Natural killer cell treated with Interleukin-12 subunit alpha and Interleukin-12 subunit beta and Interleukin-15 and Interleukin-18, amount 100 ng/mL, for 72 hours (primary cell): ENCODE results near the gene ZNF536. TPM values are rescaled to one million over a fixed set of nuclear protein-coding genes. Genes with fewer than 3 reads are reported as not detected.

ENCODE experiments used
- ATAC-seq, 2 donors: fragments of 150-1000 bp; cut with Tn5 transposase in 1 of 2; sonication (Bioruptor Pico), chemical (Tn5 transposase) in 1 of 2; 2 replicates each; pipeline ENCODE4 v1.10.0; 2021
- DNase-seq: peaks from one replicate; pipeline ENCODE4 v3.0.0; 2022; ENCODE audit warnings: low spot score
- H3K27ac Mint-ChIP-seq, 2 donors: 1 replicate in 1 of 2; 2 replicates in 1 of 2; pipeline ENCODE4 v1.8.0; 2022; ENCODE audit warnings: mixed read lengths in 2 of 2, mild to moderate bottlenecking in 1 of 2, moderate library complexity in 1 of 2
- H3K27me3 Mint-ChIP-seq, 2 donors: 1 replicate in 1 of 2; 2 replicates in 1 of 2; pipeline ENCODE4 v1.8.0; 2022; ENCODE audit warnings: mixed read lengths in 2 of 2
- H3K36me3 Mint-ChIP-seq: one replicate; pipeline ENCODE4 v1.8.0; 2022; ENCODE audit warnings: mixed read lengths
- H3K4me1 Mint-ChIP-seq, 2 donors: 1 replicate in 1 of 2; 2 replicates in 1 of 2; pipeline ENCODE4 v1.8.0; 2022; ENCODE audit warnings: low read depth in 2 of 2, mixed read lengths in 2 of 2, mild to moderate bottlenecking in 1 of 2
- H3K4me3 Mint-ChIP-seq: one replicate; pipeline ENCODE4 v1.8.0; 2022; ENCODE audit warnings: mixed read lengths
- H3K9me3 Mint-ChIP-seq: 2 replicates; pipeline ENCODE4 v1.8.0; 2022; ENCODE audit warnings: mixed read lengths
- total RNA-seq, 2 donors: library from RNA; stranded (reverse); gene quantifications; one replicate each; pipeline ENCODE4 v1.2.3, GENCODE V29; 2022

Gene ZNF536
- not detected for total RNA-seq

- DNase-seq (no peak), ATAC-seq (no peak)
- no peak within 1 kb of the TSS for H3K4me3 Mint-ChIP-seq
- no peaks in the 10 kb centered on the region for H3K9me3 Mint-ChIP-seq
- no peaks in the 10 kb centered on the region for H3K4me1 Mint-ChIP-seq
- H3K27me3 Mint-ChIP-seq = peaks cover 31 to 32% of the 10 kb centered on the region in 2 donors
- no peak within 1 kb of the TSS for H3K27ac Mint-ChIP-seq
- H3K36me3 Mint-ChIP-seq = no peaks in the 10 kb centered on the region
Measured at GRCh38 chr19:30371960-30372824, at the start of gene ZNF536. ZNF536 (plus strand) TSS chr19:30372384; CDS start chr19:30443563, 71,179 bp downstream.

- H3K4me3 Mint-ChIP-seq = no peak overlapping the region
- DNase-seq (no peak), ATAC-seq (no peak)
- no peak overlapping the region for H3K27ac Mint-ChIP-seq
- no peaks in the 10 kb centered on the region for H3K36me3 Mint-ChIP-seq
- H3K27me3 Mint-ChIP-seq = peaks cover 9 to 13% of the 10 kb centered on the region in 2 donors
- H3K9me3 Mint-ChIP-seq = no peaks in the 10 kb centered on the region
- H3K4me1 Mint-ChIP-seq = no peaks in the 10 kb centered on the region
Measured at GRCh38 chr19:30322641-30323320, 49.4 kb upstream of the ZNF536 start.

- Mint-ChIP-seq H3K27ac (no peak overlapping the region), H3K4me3 (no peak overlapping the region), H3K9me3 (no peaks in the 10 kb centered on the region), H3K27me3 (peaks cover 9 to 18% of the 10 kb centered on the region in 2 donors), H3K4me1 (no peaks in the 10 kb centered on the region), H3K36me3 (no peaks in the 10 kb centered on the region)
- ATAC-seq (no peak), DNase-seq (no peak)
Measured at GRCh38 chr19:30323904-30324303, 48.3 kb upstream of the ZNF536 start.

- no peaks in the 10 kb centered on the region for H3K4me1 Mint-ChIP-seq
- peaks cover 9 to 20% of the 10 kb centered on the region in 2 donors for H3K27me3 Mint-ChIP-seq
- DNase-seq = no peak
- H3K27ac Mint-ChIP-seq = no peak overlapping the region
- no peaks in the 10 kb centered on the region for H3K9me3 Mint-ChIP-seq
- no peaks in the 10 kb centered on the region for H3K36me3 Mint-ChIP-seq
- no peak overlapping the region for H3K4me3 Mint-ChIP-seq
- ATAC-seq = no peak
Measured at GRCh38 chr19:30324982-30325381, 47.2 kb upstream of the ZNF536 start.

- peak in 1 of 2 donors; percentile 34 for ATAC-seq
- H3K4me3 Mint-ChIP-seq = no peak overlapping the region
Measured at GRCh38 chr19:30325676-30326392, 46.4 kb upstream of the ZNF536 start.

GRCh38 chr19:30326393-30326710 lies 45.8 kb upstream of the ZNF536 start:
- Mint-ChIP-seq H3K27me3 (peaks cover 9 to 20% of the 10 kb centered on the region in 2 donors), H3K4me3 (no peak overlapping the region), H3K4me1 (no peaks in the 10 kb centered on the region), H3K36me3 (no peaks in the 10 kb centered on the region), H3K27ac (no peak overlapping the region), H3K9me3 (no peaks in the 10 kb centered on the region)
- DNase-seq (no peak), ATAC-seq (no peak)

More at GRCh38 chr19:30325676-30326392, 46.4 kb upstream of the ZNF536 start:
- DNase-seq = no peak
- Mint-ChIP-seq H3K9me3 (no peaks in the 10 kb centered on the region), H3K36me3 (no peaks in the 10 kb centered on the region), H3K4me1 (no peaks in the 10 kb centered on the region), H3K27ac (no peak overlapping the region), H3K27me3 (peaks cover 9 to 20% of the 10 kb centered on the region in 2 donors)

- Mint-ChIP-seq H3K4me1 (no peaks in the 10 kb centered on the region), H3K27ac (no peak overlapping the region)
- no peak for ATAC-seq
Measured at GRCh38 chr19:30327331-30327730, 44.9 kb upstream of the ZNF536 start.

GRCh38 chr19:30328096-30328495 lies 44.1 kb upstream of the ZNF536 start:
- DNase-seq = no peak
- Mint-ChIP-seq H3K27ac (no peak overlapping the region), H3K36me3 (no peaks in the 10 kb centered on the region), H3K27me3 (peaks cover 10 to 34% of the 10 kb centered on the region in 2 donors), H3K4me1 (no peaks in the 10 kb centered on the region), H3K9me3 (no peaks in the 10 kb centered on the region), H3K4me3 (no peak overlapping the region)
- ATAC-seq = no peak

More at GRCh38 chr19:30327331-30327730, 44.9 kb upstream of the ZNF536 start:
- Mint-ChIP-seq H3K4me3 (no peak overlapping the region), H3K36me3 (no peaks in the 10 kb centered on the region), H3K27me3 (peaks cover 10 to 29% of the 10 kb centered on the region in 2 donors), H3K9me3 (no peaks in the 10 kb centered on the region)
- DNase-seq = no peak

GRCh38 chr19:30330266-30330665 lies 41.9 kb upstream of the ZNF536 start:
- Mint-ChIP-seq H3K9me3 (no peaks in the 10 kb centered on the region), H3K27me3 (peaks cover 5 to 21% of the 10 kb centered on the region in 2 donors), H3K36me3 (no peaks in the 10 kb centered on the region), H3K4me3 (no peak overlapping the region), H3K27ac (no peak overlapping the region), H3K4me1 (no peaks in the 10 kb centered on the region)
- DNase-seq = no peak
- ATAC-seq = no peak

- Mint-ChIP-seq H3K4me3 (no peak overlapping the region), H3K27me3 (peaks cover 3 to 21% of the 10 kb centered on the region in 2 donors), H3K27ac (no peak overlapping the region), H3K36me3 (no peaks in the 10 kb centered on the region), H3K9me3 (no peaks in the 10 kb centered on the region), H3K4me1 (no peaks in the 10 kb centered on the region)
- no peak for ATAC-seq
- no peak for DNase-seq
Measured at GRCh38 chr19:30332445-30333234, 39.5 kb upstream of the ZNF536 start.

GRCh38 chr19:30333291-30334065 lies 38.7 kb upstream of the ZNF536 start:
- Mint-ChIP-seq H3K27ac (no peak overlapping the region), H3K9me3 (no peaks in the 10 kb centered on the region), H3K4me1 (no peaks in the 10 kb centered on the region), H3K36me3 (no peaks in the 10 kb centered on the region), H3K27me3 (peaks cover 3 to 21% of the 10 kb centered on the region in 2 donors), H3K4me3 (no peak overlapping the region)
- ATAC-seq (no peak), DNase-seq (no peak)

GRCh38 chr19:30334841-30335240 lies 37.3 kb upstream of the ZNF536 start:
- H3K27me3 Mint-ChIP-seq = peaks cover 3 to 14% of the 10 kb centered on the region in 2 donors
- H3K4me3 Mint-ChIP-seq = no peak overlapping the region
- no peak for ATAC-seq
- no peak for DNase-seq
- no peak overlapping the region for H3K27ac Mint-ChIP-seq
- no peaks in the 10 kb centered on the region for H3K4me1 Mint-ChIP-seq
- H3K36me3 Mint-ChIP-seq = no peaks in the 10 kb centered on the region
- H3K9me3 Mint-ChIP-seq = no peaks in the 10 kb centered on the region
